ENCODE measurements around the gene EIF5A. TPM values are rescaled to one million over a fixed set of nuclear protein-coding genes. Genes with fewer than 3 reads are reported as not detected.

Gene EIF5A
- total RNA-seq, 1 experiment from 2014 or later: 1,139 TPM

DNA sequence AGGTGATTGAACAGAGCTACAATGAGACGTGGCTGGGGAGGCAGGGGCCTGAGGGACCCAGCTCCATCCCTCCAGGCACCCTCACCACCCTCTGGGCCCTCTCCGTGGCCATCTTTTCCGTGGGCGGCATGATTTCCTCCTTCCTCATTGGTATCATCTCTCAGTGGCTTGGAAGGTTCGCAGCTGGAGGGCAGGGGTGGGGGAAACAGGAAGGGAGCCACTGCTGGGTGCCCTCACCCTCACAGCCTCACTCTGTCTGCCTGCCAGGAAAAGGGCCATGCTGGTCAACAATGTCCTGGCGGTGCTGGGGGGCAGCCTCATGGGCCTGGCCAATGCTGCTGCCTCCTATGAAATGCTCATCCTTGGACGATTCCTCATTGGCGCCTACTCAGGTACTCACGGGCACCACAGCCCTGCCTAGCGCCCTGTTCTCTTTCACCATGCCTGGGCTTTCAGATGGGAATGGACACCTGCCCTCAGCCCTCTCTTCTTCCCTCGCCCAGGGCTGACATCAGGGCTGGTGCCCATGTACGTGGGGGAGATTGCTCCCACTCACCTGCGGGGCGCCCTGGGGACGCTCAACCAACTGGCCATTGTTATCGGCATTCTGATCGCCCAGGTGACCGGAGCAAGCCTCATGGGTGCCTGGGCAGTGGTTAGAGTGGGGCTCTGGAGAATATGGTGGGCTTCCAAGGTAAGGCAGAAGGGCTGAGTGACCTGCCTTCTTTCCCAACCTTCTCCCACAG is 23.8 kb upstream of the EIF5A start:
- Histone ChIP-seq H3K9me2 (ENCODE audit: insufficient read depth) (no peaks in the 10 kb centered on the region), H3K9me3 (ENCODE audit: control insufficient read depth in 1 of 2, insufficient read depth in 1 of 2, low read depth in 1 of 2, low read length in 2 of 2) (no peaks in the 10 kb centered on the region), H3K27ac (ENCODE audit: low read depth, low read length) (no peak overlapping the region; the same call in 1 of the 2 replicates), H3K79me2 (ENCODE audit: insufficient read depth, low read length) (no peaks in the 10 kb centered on the region), H3K9ac (ENCODE audit: low read length) (no peak overlapping the region), H4K20me1 (ENCODE audit: insufficient read depth) (no peaks in the 10 kb centered on the region), H3K27me3 (ENCODE audit: insufficient read depth, low read length) (no peaks in the 10 kb centered on the region), H3K4me2 (ENCODE audit: low read length) (no peak overlapping the region), H3K36me3 (ENCODE audit: control insufficient read depth in 1 of 2, insufficient read depth in 2 of 2, low read length in 2 of 2) (no peaks in the 10 kb centered on the region), H2AFZ (ENCODE audit: low read depth, low read length, poor library complexity, severe bottlenecking) (no peak overlapping the region), H3K4me3 (replicated peaks in 1 of 2; ENCODE audit: low read depth in 1 of 2, low read length in 2 of 2) (no peak overlapping the region), H3K4me1 (ENCODE audit: control insufficient read depth in 1 of 2, insufficient read depth in 2 of 2, low read length in 2 of 2) (peaks cover 13 to 34% of the 10 kb centered on the region in 2 experiments)
- POLR2A ChIA-PET: interaction anchor here (0.9 kb wide), 1 partner anchor 18 kb away, joined by 3 read pairs; no protein-coding TSS in a partner anchor
- CTCF ChIA-PET: interaction anchor here (1.2 kb wide), 1 partner anchor 13 kb away, joined by 3 read pairs; no protein-coding TSS in a partner anchor
- ATAC-seq: no peak
- BruUV-seq (replicated peaks): no TSS peak
- TF ChIP-seq POLR2AphosphoS5 (IDR thresholded peaks at IDR 0.05; ENCODE audit: low read depth, low read length) (no peak), EZH2phosphoT487 (IDR thresholded peaks at IDR 0.05; ENCODE audit: borderline replicate concordance) (no peak), SRF (IDR thresholded peaks at IDR 0.05; ENCODE audit: low read depth) (no peak), EGR1 (IDR thresholded peaks at IDR 0.05; ENCODE audit: low read depth) (no peak), RAD21 (IDR thresholded peaks at IDR 0.05; ENCODE audit: low read depth) (no peak), POLR2A (IDR thresholded peaks at IDR 0.05; ENCODE audit: borderline replicate concordance, extremely low read depth, insufficient read depth, insufficient read length) (no peak), TCF7L2 (IDR thresholded peaks at IDR 0.05; ENCODE audit: borderline replicate concordance, extremely low read depth, insufficient read depth, insufficient read length) (no peak), EZH2 (IDR thresholded peaks at IDR 0.05) (no peak), JUND (IDR thresholded peaks at IDR 0.05) (no peak), ZNF274 (IDR thresholded peaks at IDR 0.05; ENCODE audit: low read depth, low read length) (no peak), ZFX (IDR thresholded peaks at IDR 0.05) (no peak), ELF1 (IDR thresholded peaks at IDR 0.05; ENCODE audit: borderline replicate concordance, low read depth) (no peak), CBX3 (IDR thresholded peaks at IDR 0.05; ENCODE audit: low read depth) (no peak)
- TF ChIP-seq, protein P1, sequence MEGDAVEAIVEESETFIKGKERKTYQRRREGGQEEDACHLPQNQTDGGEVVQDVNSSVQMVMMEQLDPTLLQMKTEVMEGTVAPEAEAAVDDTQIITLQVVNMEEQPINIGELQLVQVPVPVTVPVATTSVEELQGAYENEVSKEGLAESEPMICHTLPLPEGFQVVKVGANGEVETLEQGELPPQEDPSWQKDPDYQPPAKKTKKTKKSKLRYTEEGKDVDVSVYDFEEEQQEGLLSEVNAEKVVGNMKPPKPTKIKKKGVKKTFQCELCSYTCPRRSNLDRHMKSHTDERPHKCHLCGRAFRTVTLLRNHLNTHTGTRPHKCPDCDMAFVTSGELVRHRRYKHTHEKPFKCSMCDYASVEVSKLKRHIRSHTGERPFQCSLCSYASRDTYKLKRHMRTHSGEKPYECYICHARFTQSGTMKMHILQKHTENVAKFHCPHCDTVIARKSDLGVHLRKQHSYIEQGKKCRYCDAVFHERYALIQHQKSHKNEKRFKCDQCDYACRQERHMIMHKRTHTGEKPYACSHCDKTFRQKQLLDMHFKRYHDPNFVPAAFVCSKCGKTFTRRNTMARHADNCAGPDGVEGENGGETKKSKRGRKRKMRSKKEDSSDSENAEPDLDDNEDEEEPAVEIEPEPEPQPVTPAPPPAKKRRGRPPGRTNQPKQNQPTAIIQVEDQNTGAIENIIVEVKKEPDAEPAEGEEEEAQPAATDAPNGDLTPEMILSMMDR (IDR thresholded peaks at IDR 0.05 in 2 of 3, conservative IDR thresholded peaks at IDR 0.05 in 1 of 3; ENCODE audit: borderline replicate concordance in 1 of 3, insufficient read depth in 1 of 3, low read depth in 2 of 3, low read length in 2 of 3): no peak
- TF ChIP-seq, protein P2, sequence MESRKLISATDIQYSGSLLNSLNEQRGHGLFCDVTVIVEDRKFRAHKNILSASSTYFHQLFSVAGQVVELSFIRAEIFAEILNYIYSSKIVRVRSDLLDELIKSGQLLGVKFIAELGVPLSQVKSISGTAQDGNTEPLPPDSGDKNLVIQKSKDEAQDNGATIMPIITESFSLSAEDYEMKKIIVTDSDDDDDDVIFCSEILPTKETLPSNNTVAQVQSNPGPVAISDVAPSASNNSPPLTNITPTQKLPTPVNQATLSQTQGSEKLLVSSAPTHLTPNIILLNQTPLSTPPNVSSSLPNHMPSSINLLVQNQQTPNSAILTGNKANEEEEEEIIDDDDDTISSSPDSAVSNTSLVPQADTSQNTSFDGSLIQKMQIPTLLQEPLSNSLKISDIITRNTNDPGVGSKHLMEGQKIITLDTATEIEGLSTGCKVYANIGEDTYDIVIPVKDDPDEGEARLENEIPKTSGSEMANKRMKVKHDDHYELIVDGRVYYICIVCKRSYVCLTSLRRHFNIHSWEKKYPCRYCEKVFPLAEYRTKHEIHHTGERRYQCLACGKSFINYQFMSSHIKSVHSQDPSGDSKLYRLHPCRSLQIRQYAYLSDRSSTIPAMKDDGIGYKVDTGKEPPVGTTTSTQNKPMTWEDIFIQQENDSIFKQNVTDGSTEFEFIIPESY (IDR thresholded peaks at IDR 0.05; ENCODE audit: extremely low read depth, insufficient replicate concordance, low read length): no peak
- TF ChIP-seq, protein P3, sequence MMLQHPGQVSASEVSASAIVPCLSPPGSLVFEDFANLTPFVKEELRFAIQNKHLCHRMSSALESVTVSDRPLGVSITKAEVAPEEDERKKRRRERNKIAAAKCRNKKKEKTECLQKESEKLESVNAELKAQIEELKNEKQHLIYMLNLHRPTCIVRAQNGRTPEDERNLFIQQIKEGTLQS (IDR thresholded peaks at IDR 0.05): no peak
- TF ChIP-seq, protein P4, sequence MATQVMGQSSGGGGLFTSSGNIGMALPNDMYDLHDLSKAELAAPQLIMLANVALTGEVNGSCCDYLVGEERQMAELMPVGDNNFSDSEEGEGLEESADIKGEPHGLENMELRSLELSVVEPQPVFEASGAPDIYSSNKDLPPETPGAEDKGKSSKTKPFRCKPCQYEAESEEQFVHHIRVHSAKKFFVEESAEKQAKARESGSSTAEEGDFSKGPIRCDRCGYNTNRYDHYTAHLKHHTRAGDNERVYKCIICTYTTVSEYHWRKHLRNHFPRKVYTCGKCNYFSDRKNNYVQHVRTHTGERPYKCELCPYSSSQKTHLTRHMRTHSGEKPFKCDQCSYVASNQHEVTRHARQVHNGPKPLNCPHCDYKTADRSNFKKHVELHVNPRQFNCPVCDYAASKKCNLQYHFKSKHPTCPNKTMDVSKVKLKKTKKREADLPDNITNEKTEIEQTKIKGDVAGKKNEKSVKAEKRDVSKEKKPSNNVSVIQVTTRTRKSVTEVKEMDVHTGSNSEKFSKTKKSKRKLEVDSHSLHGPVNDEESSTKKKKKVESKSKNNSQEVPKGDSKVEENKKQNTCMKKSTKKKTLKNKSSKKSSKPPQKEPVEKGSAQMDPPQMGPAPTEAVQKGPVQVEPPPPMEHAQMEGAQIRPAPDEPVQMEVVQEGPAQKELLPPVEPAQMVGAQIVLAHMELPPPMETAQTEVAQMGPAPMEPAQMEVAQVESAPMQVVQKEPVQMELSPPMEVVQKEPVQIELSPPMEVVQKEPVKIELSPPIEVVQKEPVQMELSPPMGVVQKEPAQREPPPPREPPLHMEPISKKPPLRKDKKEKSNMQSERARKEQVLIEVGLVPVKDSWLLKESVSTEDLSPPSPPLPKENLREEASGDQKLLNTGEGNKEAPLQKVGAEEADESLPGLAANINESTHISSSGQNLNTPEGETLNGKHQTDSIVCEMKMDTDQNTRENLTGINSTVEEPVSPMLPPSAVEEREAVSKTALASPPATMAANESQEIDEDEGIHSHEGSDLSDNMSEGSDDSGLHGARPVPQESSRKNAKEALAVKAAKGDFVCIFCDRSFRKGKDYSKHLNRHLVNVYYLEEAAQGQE (IDR thresholded peaks at IDR 0.05; ENCODE audit: low read depth): no peak
- intact Hi-C loops (cut with micrococcal nuclease): no loop called here
- no peak for DNase-seq (ENCODE audit: low read depth, low spot score)
- RAD21 ChIA-PET (ENCODE audit: low non-redundant PET in 1 of 2, low total read pairs in 2 of 2, uncharacterized antibody in 2 of 2, unreplicated experiment in 2 of 2): no interaction called here

All from HCT116 (cell line).